GM12878 (cell line): Measurements from ENCODE around the gene SECISBP2. TPM values are rescaled to one million over a fixed set of nuclear protein-coding genes. Genes with fewer than 3 reads are reported as not detected.

Experiments
- ATAC-seq: fragments of 200-7000 bp; cut with Tn5 transposase; 3 replicates; pipeline ENCODE4 v1.9.1; 2020; ENCODE audit warnings: mild to moderate bottlenecking, moderate library complexity
- BruUV-seq: library from RNA; stranded (reverse); fragments of 400-500 nt; replicated peaks from 2 replicates; lab custom pipeline; 2021; lab: Mats Ljungman, UMichigan
- CTCF ChIA-PET: fragments of 300-600 bp; sonication (Branson Sonifier 250); formaldehyde crosslinking; extraction: SDS; loops from one replicate; lab custom pipeline; 2021; ENCODE audit warnings: inconsistent platforms; lab: Yijun Ruan, JAX
- POLR2A ChIA-PET: fragments of 350-600 bp; formaldehyde crosslinking; extraction: SDS; loops from one replicate; lab custom pipeline; 2021; ENCODE audit warnings: inconsistent platforms; lab: Charles Lee
- RAD21 ChIA-PET: fragments of 300-600 bp; sonication (Branson Sonifier 250); formaldehyde crosslinking; loops from one replicate; lab custom pipeline; 2023; ENCODE audit warnings: antibody characterized with exemption; ENCODE audit not compliant: unreplicated experiment; lab: Charles Lee
- SMC1A ChIA-PET: fragments of 300-600 bp; sonication (Branson Sonifier 250); formaldehyde crosslinking; loops from one replicate; lab custom pipeline; 2023; ENCODE audit not compliant: unreplicated experiment, uncharacterized antibody; lab: Charles Lee
- DNase-seq: peaks from one replicate; pipeline ENCODE4 v3.0.0-alpha.2; 2011; ENCODE audit warnings: low read depth, low spot score
- FAIRE-seq: peaks from 3 replicates; lab custom pipeline; 2011; peaks lifted over from hg19 to GRCh38; lab: Jason Lieb, UNC
- H2AFZ ChIP-seq: 2 replicates; pipeline ENCODE4 v1.6.0; 2011; ENCODE audit warnings: low read depth, low read length, control low read depth; ENCODE audit not compliant: control insufficient read depth
- H3K27ac ChIP-seq: 2 replicates; pipeline ENCODE4 v1.5.1; 2011; ENCODE audit warnings: control low read depth; ENCODE audit not compliant: control insufficient read depth, insufficient read depth
- H3K27me3 ChIP-seq, 2 experiments: replicated peaks in 1 of 2; 2 replicates each; pipeline versions ENCODE4 v1.6.0 to v1.6.1; 2011; ENCODE audit warnings: low read length in 1 of 2; ENCODE audit not compliant: control insufficient read depth in 2 of 2, insufficient read depth in 2 of 2
- H3K36me3 ChIP-seq, 2 experiments: 2 replicates each; pipeline ENCODE4 v1.5.1; 2011; ENCODE audit warnings: low read length in 1 of 2; ENCODE audit not compliant: control insufficient read depth in 2 of 2, insufficient read depth in 2 of 2
- H3K4me1 ChIP-seq: 2 replicates; pipeline ENCODE4 v1.6.1; 2011; ENCODE audit warnings: mild to moderate bottlenecking, low read length, moderate library complexity, mixed read lengths; ENCODE audit not compliant: control insufficient read depth, insufficient read depth
- H3K4me2 ChIP-seq: 2 replicates; pipeline ENCODE4 v1.6.0; 2011; ENCODE audit warnings: control low read depth; ENCODE audit not compliant: control insufficient read depth, insufficient read depth
- H3K4me3 ChIP-seq: fragments of 200-600 bp; sonication (generic); 2 replicates; pipeline ENCODE4 v1.5.1; 2016
- H3K79me2 ChIP-seq: 2 replicates; pipeline ENCODE4 v1.6.0; 2011; ENCODE audit warnings: low read length; ENCODE audit not compliant: control insufficient read depth, insufficient read depth
- H3K9ac ChIP-seq: 2 replicates; pipeline ENCODE4 v1.8.0; 2011; ENCODE audit warnings: low read length, control low read depth, mixed read lengths; ENCODE audit not compliant: control insufficient read depth, insufficient read depth
- H3K9me3 ChIP-seq: replicated peaks from 3 replicates; pipeline ENCODE4 v1.5.1; 2011; ENCODE audit warnings: mild to moderate bottlenecking, low read length; ENCODE audit not compliant: control insufficient read depth, insufficient read depth
- H4K20me1 ChIP-seq: 2 replicates; pipeline ENCODE4 v1.6.0; 2011; ENCODE audit not compliant: control insufficient read depth, insufficient read depth
- BACH1 ChIP-seq: fragments of 450-650 bp; IDR thresholded peaks from 2 replicates; pipeline ENCODE4 v1.6.1; 2017; ENCODE audit warnings: mild to moderate bottlenecking, borderline replicate concordance
- CBX3 ChIP-seq: fragments of 200-600 bp; sonication (generic); IDR thresholded peaks from 2 replicates; pipeline ENCODE4 v1.6.1; 2016; ENCODE audit warnings: low read depth, borderline replicate concordance
- CEBPB ChIP-seq, 2 experiments: fragments of 150-350 bp in 1 of 2; IDR thresholded peaks; 2 replicates each; pipeline ENCODE4 v1.6.1; 2012 to 2014; ENCODE audit warnings: low read depth in 2 of 2, low read length in 2 of 2, borderline replicate concordance in 1 of 2, inconsistent platforms in 1 of 2
- CHD2 ChIP-seq: IDR thresholded peaks from 2 replicates; pipeline ENCODE4 v1.6.1; 2011; ENCODE audit warnings: low read depth, low read length, improper control_type of control experiment, borderline replicate concordance
- CREB1 ChIP-seq: IDR thresholded peaks from 2 replicates; pipeline ENCODE4 v1.6.1; 2012; ENCODE audit warnings: low read depth, mild to moderate bottlenecking, inconsistent platforms
- CUX1 ChIP-seq: IDR thresholded peaks from 2 replicates; pipeline ENCODE4 v1.6.1; 2012; ENCODE audit warnings: improper control_type of control experiment, low read depth, low read length; ENCODE audit not compliant: insufficient replicate concordance
- DPF2 ChIP-seq: fragments of 450-650 bp; IDR thresholded peaks from 2 replicates; pipeline ENCODE4 v1.6.1; 2017; ENCODE audit warnings: mild to moderate bottlenecking
- HDAC2 ChIP-seq: fragments of 200-600 bp; sonication (generic); IDR thresholded peaks from 2 replicates; pipeline ENCODE4 v1.6.1; 2017
- IRF4 ChIP-seq: IDR thresholded peaks from 2 replicates; pipeline ENCODE4 v1.6.1; 2011; ENCODE audit warnings: low read depth, low read length
- MEF2A ChIP-seq: IDR thresholded peaks from 2 replicates; pipeline ENCODE4 v1.6.1; 2011; ENCODE audit warnings: low read depth, mild to moderate bottlenecking, low read length, moderate library complexity; ENCODE audit not compliant: insufficient read depth
- MTA3 ChIP-seq: IDR thresholded peaks from 2 replicates; pipeline ENCODE4 v1.6.1; 2012; ENCODE audit warnings: low read length, inconsistent platforms, borderline replicate concordance
- RAD51 ChIP-seq: fragments of 450-650 bp; IDR thresholded peaks from 2 replicates; pipeline ENCODE4 v1.6.1; 2016; ENCODE audit warnings: moderate library complexity, mild to moderate bottlenecking, inconsistent platforms
- RB1 ChIP-seq: fragments of 450-650 bp; formaldehyde crosslinking; IDR thresholded peaks from 2 replicates; pipeline ENCODE4 v1.6.1; 2017; ENCODE audit warnings: mild to moderate bottlenecking, borderline replicate concordance
- SPI1 ChIP-seq: IDR thresholded peaks from 2 replicates; pipeline ENCODE4 v1.6.1; 2011; ENCODE audit warnings: low read depth, mild to moderate bottlenecking, low read length, moderate library complexity, borderline replicate concordance; ENCODE audit not compliant: insufficient read depth
- ZNF24 ChIP-seq: fragments of 450-650 bp; IDR thresholded peaks from 2 replicates; pipeline ENCODE4 v1.6.1; 2017; ENCODE audit warnings: antibody characterized with exemption, mild to moderate bottlenecking
- ZNF274 ChIP-seq: IDR thresholded peaks from one replicate; pipeline ENCODE4 v1.8.0; 2011; ENCODE audit not compliant: insufficient read length, insufficient read depth
- WGBS: methylation state at CpG from one replicate; pipeline ENCODE4 v1.1.6; 2016; ENCODE audit warnings: low lambda C conversion rate; ENCODE audit not compliant: insufficient replicate concordance, insufficient coverage; ENCODE audit errors: missing lambda C conversion rate; 5-methylcytosine and 5-hydroxymethylcytosine counted together
- in situ Hi-C: fragments of 300-500 bp; cut with MboI; formaldehyde crosslinking; loops from 9 replicates; pipeline ENCODE4 v1.14.3; 2018; ENCODE audit warnings: mixed read lengths
- intact Hi-C: fragments of 100-400 bp; cut with micrococcal nuclease; formaldehyde crosslinking; loops from one replicate; pipeline ENCODE4 v1.14.2; 2022; ENCODE audit not compliant: unreplicated experiment
- polyA plus RNA-seq, 11 experiments: library from polyadenylated mRNA; depleted of rRNA in 4 of 11; unstranded in 6 of 11; stranded (reverse) in 5 of 11; fragments of >200 nt; fragmentation: Nextera tagmentation in 4 of 11; fragmentation: Illumina TruSeq in 1 of 11; extraction: Ambion mirVana in 4 of 11; extraction: Trizol in 1 of 11; gene quantifications; 1 replicate in 1 of 11; 2 replicates in 10 of 11; pipeline versions ENCODE4 v1.2.1 to v1.2.3, GENCODE V29; 2011 to 2016; ENCODE audit warnings: inconsistent platforms in 2 of 11, missing spikeins in 2 of 11, low read depth in 1 of 11
- total RNA-seq, 4 experiments: library from RNA; depleted of rRNA in 3 of 4; stranded (reverse); fragments of >200 nt in 3 of 4; fragmentation: Illumina TruSeq in 1 of 4; extraction: Trizol in 1 of 4; gene quantifications; 2 replicates each; pipeline versions ENCODE4 v1.2.1 to v1.2.3, GENCODE V29; 2013 to 2021
- TF ChIP-seq, protein P1 (sequence below): fragments of 450-650 bp; IDR thresholded peaks from 2 replicates; pipeline ENCODE4 v1.6.1; 2018; ENCODE audit warnings: borderline replicate concordance, mild to moderate bottlenecking; ENCODE audit not compliant: partially characterized antibody
- TF ChIP-seq, protein P2 (sequence below): IDR thresholded peaks from 2 replicates; pipeline ENCODE4 v1.6.1; 2011; ENCODE audit warnings: low read depth, low read length, improper control_type of control experiment, borderline replicate concordance

Gene SECISBP2
- total and polyA plus RNA-seq, 10 of the 15 experiments (the other 5 are each of a cell fraction or from before 2014, with no cell fraction given): 4.6 to 50.5 (median 31.9) TPM

DNA sequence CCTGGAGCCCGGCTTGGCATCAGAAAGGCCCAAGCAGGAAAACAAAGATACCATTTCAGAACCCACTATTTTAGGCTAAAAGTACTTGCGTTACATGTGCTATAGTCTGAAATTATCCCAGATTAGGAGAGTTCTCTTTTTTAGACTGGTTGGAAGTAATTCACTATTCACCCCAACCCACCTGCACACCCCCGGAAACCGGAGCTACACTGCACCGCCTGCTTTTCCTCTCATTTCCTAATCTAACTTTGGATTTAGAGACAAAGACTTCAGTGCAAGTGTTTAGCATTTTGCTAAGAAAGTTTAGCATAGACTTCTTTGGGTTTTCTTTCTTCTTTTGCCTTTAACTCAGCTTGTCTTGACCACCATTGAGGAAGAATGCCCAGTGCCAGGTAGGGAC, 79.2 kb downstream of the SECISBP2 start:
- Histone ChIP-seq H2AFZ (no peak overlapping the region), H3K9me3 (no peaks in the 10 kb centered on the region), H3K4me1 (peaks cover 24% of the 10 kb centered on the region), H3K4me2 (no peak overlapping the region), H3K27ac (no peak overlapping the region), H3K9ac (no peak overlapping the region), H3K4me3 (no peak overlapping the region), H3K36me3 (peaks cover 40 to 69% of the 10 kb centered on the region in 2 experiments), H3K79me2 (peaks cover 2% of the 10 kb centered on the region), H3K27me3 (no peaks in the 10 kb centered on the region), H4K20me1 (no peaks in the 10 kb centered on the region)
- FAIRE-seq (no peak), ATAC-seq (no peak), DNase-seq (no peak)
- SMC1A ChIA-PET: interaction anchor here (1.2 kb wide), 1 partner anchor 9 kb away, joined by 4 read pairs; no protein-coding TSS in a partner anchor
- POLR2A ChIA-PET: no interaction called here
- RAD21 ChIA-PET: interaction anchor here (1.5 kb wide), 1 partner anchor 151 kb away, joined by 3 read pairs; no protein-coding TSS in a partner anchor
- in situ Hi-C loops (no loop called here), intact Hi-C loops (no loop called here)
- 95% methylated on average over 5 of the region's 5 CpGs for whole genome bisulfite sequencing
- CTCF ChIA-PET: interaction anchor here (1.6 kb wide), 1 partner anchor 20 kb away, joined by 6 read pairs; no protein-coding TSS in a partner anchor
- BruUV-seq: no TSS peak
- TF ChIP-seq IRF4 (no peak), CUX1 (no peak), MEF2A (no peak), DPF2 (no peak), ZNF274 (no peak), CHD2 (no peak), CREB1 (no peak), ZNF24 (no peak), MTA3 (no peak), SPI1 (no peak), BACH1 (no peak), CEBPB (IDR thresholded peaks at IDR 0.05; ENCODE audit: borderline replicate concordance in 1 of 2, low read depth in 2 of 2, low read length in 2 of 2) (no peak), HDAC2 (no peak), RB1 (no peak), CBX3 (no peak), RAD51 (no peak)
- TF ChIP-seq, protein P1, sequence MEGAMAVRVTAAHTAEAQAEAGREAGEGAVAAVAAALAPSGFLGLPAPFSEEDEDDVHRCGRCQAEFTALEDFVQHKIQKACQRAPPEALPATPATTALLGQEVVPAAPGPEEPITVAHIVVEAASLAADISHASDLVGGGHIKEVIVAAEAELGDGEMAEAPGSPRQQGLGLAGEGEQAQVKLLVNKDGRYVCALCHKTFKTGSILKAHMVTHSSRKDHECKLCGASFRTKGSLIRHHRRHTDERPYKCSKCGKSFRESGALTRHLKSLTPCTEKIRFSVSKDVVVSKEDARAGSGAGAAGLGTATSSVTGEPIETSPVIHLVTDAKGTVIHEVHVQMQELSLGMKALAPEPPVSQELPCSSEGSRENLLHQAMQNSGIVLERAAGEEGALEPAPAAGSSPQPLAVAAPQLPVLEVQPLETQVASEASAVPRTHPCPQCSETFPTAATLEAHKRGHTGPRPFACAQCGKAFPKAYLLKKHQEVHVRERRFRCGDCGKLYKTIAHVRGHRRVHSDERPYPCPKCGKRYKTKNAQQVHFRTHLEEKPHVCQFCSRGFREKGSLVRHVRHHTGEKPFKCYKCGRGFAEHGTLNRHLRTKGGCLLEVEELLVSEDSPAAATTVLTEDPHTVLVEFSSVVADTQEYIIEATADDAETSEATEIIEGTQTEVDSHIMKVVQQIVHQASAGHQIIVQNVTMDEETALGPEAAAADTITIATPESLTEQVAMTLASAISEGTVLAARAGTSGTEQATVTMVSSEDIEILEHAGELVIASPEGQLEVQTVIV: no peak
- TF ChIP-seq, protein P2, sequence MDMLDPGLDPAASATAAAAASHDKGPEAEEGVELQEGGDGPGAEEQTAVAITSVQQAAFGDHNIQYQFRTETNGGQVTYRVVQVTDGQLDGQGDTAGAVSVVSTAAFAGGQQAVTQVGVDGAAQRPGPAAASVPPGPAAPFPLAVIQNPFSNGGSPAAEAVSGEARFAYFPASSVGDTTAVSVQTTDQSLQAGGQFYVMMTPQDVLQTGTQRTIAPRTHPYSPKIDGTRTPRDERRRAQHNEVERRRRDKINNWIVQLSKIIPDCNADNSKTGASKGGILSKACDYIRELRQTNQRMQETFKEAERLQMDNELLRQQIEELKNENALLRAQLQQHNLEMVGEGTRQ: no peak
